Activated CD4-positive, alpha-beta T cell treated with anti-CD3 and anti-CD28 coated beads, Interleukin-2, amount 10 ng/mL, durations not matched to agents 24 days and 14 days (primary cell): ENCODE data around the gene ARL10. TPM values are rescaled to one million over a fixed set of nuclear protein-coding genes. Genes with fewer than 3 reads are reported as not detected.

Experiments
- DNase-seq: peaks from one replicate; pipeline ENCODE4 v3.0.0; 2022
- H3K27ac Mint-ChIP-seq: one replicate; pipeline ENCODE4 v1.8.0; 2022; ENCODE audit warnings: mild to moderate bottlenecking, mixed read lengths
- H3K27me3 Mint-ChIP-seq: one replicate; pipeline ENCODE4 v1.8.0; 2022; ENCODE audit warnings: mixed read lengths
- H3K36me3 Mint-ChIP-seq: one replicate; pipeline ENCODE4 v1.8.0; 2022; ENCODE audit warnings: low read depth, mild to moderate bottlenecking, mixed read lengths
- H3K4me1 Mint-ChIP-seq: one replicate; pipeline ENCODE4 v1.8.0; 2021; ENCODE audit warnings: mixed read lengths
- H3K4me3 Mint-ChIP-seq: one replicate; pipeline ENCODE4 v1.8.0; 2022; ENCODE audit warnings: mild to moderate bottlenecking, moderate library complexity, mixed read lengths
- H3K9me3 Mint-ChIP-seq: one replicate; pipeline ENCODE4 v1.8.0; 2021; ENCODE audit warnings: mixed read lengths
- intact Hi-C: fragments of 100-400 bp; cut with micrococcal nuclease; formaldehyde crosslinking; loops from one replicate; pipeline ENCODE4 v1.15.1; 2023
- total RNA-seq: library from RNA; stranded (reverse); gene quantifications from 2 replicates; pipeline ENCODE4 v1.2.3, GENCODE V29; 2022

The ARL10 gene
- total RNA-seq, 1 donor from 2014 or later = 22.2 TPM

- Mint-ChIP-seq H3K27ac (peak within 1 kb of the TSS; percentile 100), H3K36me3 (peaks cover 66% of the 10 kb centered on the region), H3K4me3 (peak within 1 kb of the TSS; percentile 98), H3K27me3 (no peaks in the 10 kb centered on the region), H3K9me3 (no peaks in the 10 kb centered on the region), H3K4me1 (peaks cover 25% of the 10 kb centered on the region)
- DNase-seq = peak; percentile 99
- intact Hi-C loops = loop anchor here (1.0 kb wide), 5 partner anchors 23 to 149 kb away; partner anchors contain the start of genes ARL10, CLTB, FAF2 and KIAA1191
Measured at GRCh38 chr5:176388444-176389134, 23.3 kb downstream of the ARL10 start, which contains the start of the genes HIGD2A and NOP16. TSS of gene HIGD2A (plus strand) at chr5:176388751. CDS start at chr5:176388820, 69 bp downstream. TSS of gene NOP16 (minus strand) at chr5:176388598. CDS start at chr5:176388539, 59 bp downstream.

- H3K36me3 Mint-ChIP-seq = peaks cover 58% of the 10 kb centered on the region
- H3K9me3 Mint-ChIP-seq = no peaks in the 10 kb centered on the region
- H3K27ac Mint-ChIP-seq = peak overlapping the region; percentile 100
- no peak for DNase-seq
- intact Hi-C loops = loop anchor here (1.0 kb wide), 1 partner anchor 27 kb away; the partner anchor contains the start of gene CLTB
- peaks cover 25% of the 10 kb centered on the region for H3K4me1 Mint-ChIP-seq
- peak overlapping the region; percentile 98 for H3K4me3 Mint-ChIP-seq
- no peaks in the 10 kb centered on the region for H3K27me3 Mint-ChIP-seq
Measured at GRCh38 chr5:176389135-176390123, 24.1 kb downstream of the ARL10 start.

GRCh38 chr5:176391479-176391878, 26.2 kb downstream of the ARL10 start:
- intact Hi-C loops = no loop called here
- no peak for DNase-seq
- no peak overlapping the region for H3K4me3 Mint-ChIP-seq
- H3K27me3 Mint-ChIP-seq = no peaks in the 10 kb centered on the region
- no peaks in the 10 kb centered on the region for H3K9me3 Mint-ChIP-seq
- H3K4me1 Mint-ChIP-seq = peaks cover 16% of the 10 kb centered on the region
- H3K36me3 Mint-ChIP-seq = peaks cover 44% of the 10 kb centered on the region
- no peak overlapping the region for H3K27ac Mint-ChIP-seq

- Mint-ChIP-seq H3K4me1 (peaks cover 13% of the 10 kb centered on the region), H3K4me3 (no peak overlapping the region), H3K27ac (no peak overlapping the region), H3K36me3 (peaks cover 43% of the 10 kb centered on the region), H3K27me3 (no peaks in the 10 kb centered on the region), H3K9me3 (no peaks in the 10 kb centered on the region)
- intact Hi-C loops = no loop called here
- no peak for DNase-seq
Measured at GRCh38 chr5:176391999-176392398, 26.7 kb downstream of the ARL10 start.

- Mint-ChIP-seq H3K4me1 (peaks cover 10% of the 10 kb centered on the region), H3K4me3 (no peak overlapping the region), H3K27ac (no peak overlapping the region), H3K9me3 (no peaks in the 10 kb centered on the region), H3K27me3 (no peaks in the 10 kb centered on the region), H3K36me3 (peaks cover 40% of the 10 kb centered on the region)
- intact Hi-C loops = no loop called here
- no peak for DNase-seq
Measured at GRCh38 chr5:176392526-176392925, 27.2 kb downstream of the ARL10 start.

- Mint-ChIP-seq H3K4me1 (peaks cover 6% of the 10 kb centered on the region), H3K9me3 (no peaks in the 10 kb centered on the region), H3K27ac (no peak overlapping the region), H3K36me3 (peaks cover 38% of the 10 kb centered on the region), H3K4me3 (no peak overlapping the region), H3K27me3 (no peaks in the 10 kb centered on the region)
- intact Hi-C loops = no loop called here
- no peak for DNase-seq
Measured at GRCh38 chr5:176394096-176394495, 28.8 kb downstream of the ARL10 start.

GRCh38 chr5:176394881-176395675, 29.8 kb downstream of the ARL10 start:
- intact Hi-C loops = no loop called here
- Mint-ChIP-seq H3K9me3 (no peaks in the 10 kb centered on the region), H3K4me3 (no peak overlapping the region)

GRCh38 chr5:176396330-176396729, 31.0 kb downstream of the ARL10 start:
- H3K27me3 Mint-ChIP-seq = no peaks in the 10 kb centered on the region
- H3K27ac Mint-ChIP-seq = no peak overlapping the region
- H3K4me3 Mint-ChIP-seq = no peak overlapping the region
- DNase-seq = no peak
- H3K4me1 Mint-ChIP-seq = peaks cover 4% of the 10 kb centered on the region
- no peaks in the 10 kb centered on the region for H3K9me3 Mint-ChIP-seq
- intact Hi-C loops = no loop called here
- peaks cover 26% of the 10 kb centered on the region for H3K36me3 Mint-ChIP-seq

More at GRCh38 chr5:176394881-176395675, 29.8 kb downstream of the ARL10 start:
- Mint-ChIP-seq H3K4me1 (peaks cover 4% of the 10 kb centered on the region), H3K36me3 (peaks cover 33% of the 10 kb centered on the region), H3K27me3 (no peaks in the 10 kb centered on the region), H3K27ac (no peak overlapping the region)
- no peak for DNase-seq

- H3K36me3 Mint-ChIP-seq = peaks cover 19% of the 10 kb centered on the region
- peaks cover 4% of the 10 kb centered on the region for H3K4me1 Mint-ChIP-seq
- no peak overlapping the region for H3K4me3 Mint-ChIP-seq
- H3K27ac Mint-ChIP-seq = no peak overlapping the region
- no peaks in the 10 kb centered on the region for H3K27me3 Mint-ChIP-seq
- DNase-seq = no peak
- H3K9me3 Mint-ChIP-seq = no peaks in the 10 kb centered on the region
- intact Hi-C loops = no loop called here
Measured at GRCh38 chr5:176397736-176398420, 32.6 kb downstream of the ARL10 start.

GRCh38 chr5:176400382-176401156, 35.3 kb downstream of the ARL10 start:
- H3K36me3 Mint-ChIP-seq = peaks cover 15% of the 10 kb centered on the region
- H3K27me3 Mint-ChIP-seq = no peaks in the 10 kb centered on the region
- H3K9me3 Mint-ChIP-seq = no peaks in the 10 kb centered on the region
- intact Hi-C loops = no loop called here
- no peak overlapping the region for H3K27ac Mint-ChIP-seq
- peaks cover 4% of the 10 kb centered on the region for H3K4me1 Mint-ChIP-seq
- no peak overlapping the region for H3K4me3 Mint-ChIP-seq
- DNase-seq = no peak

GRCh38 chr5:176401281-176402205, 36.3 kb downstream of the ARL10 start:
- peaks cover 4% of the 10 kb centered on the region for H3K4me1 Mint-ChIP-seq
- H3K27ac Mint-ChIP-seq = no peak overlapping the region
- H3K27me3 Mint-ChIP-seq = no peaks in the 10 kb centered on the region
- intact Hi-C loops = no loop called here
- no peak overlapping the region for H3K4me3 Mint-ChIP-seq
- peaks cover 20% of the 10 kb centered on the region for H3K36me3 Mint-ChIP-seq
- no peaks in the 10 kb centered on the region for H3K9me3 Mint-ChIP-seq
- DNase-seq = no peak
